Lower leg skin (tissue), 3 donors: ENCODE results near the gene GALNT2.

Source experiments
- CTCF ChIP-seq, 3 donors: fragments of 450-650 bp; IDR thresholded peaks; one replicate each; pipeline ENCODE4 v1.5.1; 2016; ENCODE audit warnings: antibody characterized with exemption in 3 of 3, mild to moderate bottlenecking in 3 of 3, moderate library complexity in 2 of 3
- POLR2A ChIP-seq, 2 donors: fragments of 450-650 bp; IDR thresholded peaks; one replicate each; pipeline ENCODE4 v1.6.1; 2016 to 2017; ENCODE audit warnings: antibody characterized with exemption in 2 of 2, mild to moderate bottlenecking in 1 of 2, moderate library complexity in 1 of 2

- TF ChIP-seq POLR2A (IDR thresholded peaks at IDR 0.05) (no peak), CTCF (IDR thresholded peaks at IDR 0.05) (no peak)
These were observed 228.3 kb downstream of the GALNT2 start for GRCh38 chr1:230295367-230295766.
